Anterior cingulate cortex (tissue), 58 donors: Measurements from ENCODE around the gene PADI4.
A peak's percentile ranks its signal among the peaks of the same experiment; 100 is the strongest.

Experiments used
- DNase-seq, 58 donors: peaks; one replicate each; lab custom pipeline; 2025; lab: John Stamatoyannopoulos, UW

Gene PADI4

GRCh38 chr1:17346046-17346789, 38.2 kb downstream of the PADI4 start:
- no peak for DNase-seq

GRCh38 chr1:17347769-17348592, 40.0 kb downstream of the PADI4 start:
- DNase-seq = peak in 1 of 58 donors; percentile 26

DNA sequence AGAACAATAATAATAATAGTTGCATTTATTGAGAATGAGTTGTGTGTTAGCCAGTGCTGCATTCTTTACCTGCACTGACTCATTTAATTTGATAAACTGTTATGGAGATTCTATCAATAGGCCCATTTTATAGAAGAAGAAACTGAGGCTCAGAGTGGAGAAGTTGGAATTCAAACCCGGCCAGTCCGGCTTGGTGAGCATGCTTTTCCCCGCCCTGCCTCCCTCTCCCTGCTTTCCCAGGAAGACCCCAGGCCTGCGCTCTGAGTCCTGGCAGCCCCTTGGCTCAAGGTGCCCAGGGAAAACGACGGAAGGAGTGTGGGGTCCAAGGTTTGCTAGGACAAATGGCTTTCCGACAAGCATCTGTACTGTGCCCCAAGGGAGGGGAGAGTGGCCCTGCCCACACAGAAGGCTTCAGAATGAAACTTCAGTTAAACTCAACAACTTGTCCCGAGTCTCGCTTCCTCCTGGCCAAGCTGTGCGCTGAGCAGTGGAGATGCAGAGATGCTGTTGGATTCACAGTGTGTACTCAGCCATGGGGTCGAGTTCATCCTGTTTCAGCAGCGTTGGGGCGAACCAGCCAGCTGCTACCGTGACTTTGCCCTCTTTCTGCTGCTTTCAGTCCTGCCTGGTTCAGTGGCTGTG, 40.7 kb downstream of the PADI4 start:
- no peak for DNase-seq

- no peak for DNase-seq
Measured at GRCh38 chr1:17350083-17350482, 42.1 kb downstream of the PADI4 start.

DNA sequence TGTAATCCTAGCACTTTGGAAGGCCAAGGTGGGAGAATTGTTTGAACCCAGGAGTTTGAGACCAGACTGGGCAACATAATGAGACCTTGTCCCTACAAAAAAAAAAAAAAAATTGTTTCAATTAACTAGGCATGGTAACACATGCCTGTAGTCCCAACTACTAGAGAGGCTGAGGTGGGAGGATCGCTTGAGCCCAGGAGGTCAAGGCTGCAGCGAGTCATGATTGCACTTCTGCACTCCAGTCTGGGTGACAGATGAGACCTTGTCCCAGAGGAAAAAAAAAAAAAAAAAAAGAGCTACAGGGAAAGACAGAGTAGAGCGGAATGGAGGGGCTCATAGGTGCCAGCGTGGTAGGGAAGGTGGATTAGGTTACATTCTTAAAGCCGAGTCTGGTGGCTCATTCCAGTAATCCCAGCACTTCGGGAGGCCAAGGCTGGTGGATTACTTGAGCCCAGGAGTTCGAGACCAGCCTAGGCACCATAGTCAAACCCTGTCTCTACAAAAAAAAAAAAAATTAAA, 43.0 kb downstream of the PADI4 start:
- DNase-seq = no peak

DNA sequence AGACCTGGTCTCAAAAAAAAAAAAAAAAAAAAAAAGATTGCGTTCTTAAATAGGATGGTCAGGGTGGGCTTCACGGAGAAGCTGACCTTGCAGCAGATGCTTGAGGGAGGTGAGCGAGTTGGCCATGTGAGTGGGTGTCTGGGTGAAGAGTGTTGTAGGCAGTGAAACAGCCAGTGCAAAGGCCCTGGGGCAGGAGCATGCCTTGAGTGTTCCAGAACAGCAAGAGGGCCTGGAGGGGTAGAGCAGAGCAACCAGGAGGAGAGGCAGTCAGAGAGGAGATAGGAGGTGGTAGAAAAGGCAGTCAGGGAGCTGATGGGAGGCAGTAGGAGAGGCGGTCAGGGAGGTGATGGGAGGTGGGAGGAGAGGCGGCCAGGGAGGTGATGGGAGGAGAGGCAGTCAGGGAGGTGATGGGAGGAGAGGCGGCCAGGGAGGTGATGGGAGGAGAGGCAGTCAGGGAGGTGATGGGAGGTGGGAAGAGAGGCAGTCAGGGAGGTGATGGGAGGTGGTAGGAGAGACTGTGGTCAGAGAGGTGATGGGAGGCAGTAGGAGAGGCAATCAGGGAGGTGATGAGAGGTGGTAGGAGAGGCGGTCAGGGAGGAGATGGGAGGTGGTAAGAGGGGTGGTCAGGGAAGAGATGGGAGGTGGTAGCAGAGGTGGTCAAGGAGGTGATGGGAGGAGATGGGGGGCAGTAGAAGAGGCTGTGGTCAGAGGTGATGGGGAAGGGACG, 43.8 kb downstream of the PADI4 start:
- DNase-seq = no peak

GRCh38 chr1:17352419-17352909, 44.5 kb downstream of the PADI4 start:
- DNase-seq = no peak

DNA sequence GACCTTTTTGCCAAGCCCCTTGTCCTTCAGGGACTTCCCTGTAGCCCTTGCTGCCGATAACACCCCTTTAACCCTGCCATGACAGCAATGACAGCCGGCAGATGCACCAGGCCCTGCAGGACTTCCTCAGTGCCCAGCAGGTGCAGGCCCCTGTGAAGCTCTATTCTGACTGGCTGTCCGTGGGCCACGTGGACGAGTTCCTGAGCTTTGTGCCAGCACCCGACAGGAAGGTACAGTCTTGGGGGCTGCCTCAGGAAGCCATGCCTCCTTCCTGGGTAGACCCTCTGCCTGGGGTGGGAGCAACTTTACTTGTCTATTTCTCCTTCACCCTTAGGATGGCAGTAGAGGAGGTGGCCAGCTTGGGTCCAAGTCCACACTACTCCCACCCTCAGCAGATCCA, 47.9 kb downstream of the PADI4 start:
- no peak for DNase-seq

DNA sequence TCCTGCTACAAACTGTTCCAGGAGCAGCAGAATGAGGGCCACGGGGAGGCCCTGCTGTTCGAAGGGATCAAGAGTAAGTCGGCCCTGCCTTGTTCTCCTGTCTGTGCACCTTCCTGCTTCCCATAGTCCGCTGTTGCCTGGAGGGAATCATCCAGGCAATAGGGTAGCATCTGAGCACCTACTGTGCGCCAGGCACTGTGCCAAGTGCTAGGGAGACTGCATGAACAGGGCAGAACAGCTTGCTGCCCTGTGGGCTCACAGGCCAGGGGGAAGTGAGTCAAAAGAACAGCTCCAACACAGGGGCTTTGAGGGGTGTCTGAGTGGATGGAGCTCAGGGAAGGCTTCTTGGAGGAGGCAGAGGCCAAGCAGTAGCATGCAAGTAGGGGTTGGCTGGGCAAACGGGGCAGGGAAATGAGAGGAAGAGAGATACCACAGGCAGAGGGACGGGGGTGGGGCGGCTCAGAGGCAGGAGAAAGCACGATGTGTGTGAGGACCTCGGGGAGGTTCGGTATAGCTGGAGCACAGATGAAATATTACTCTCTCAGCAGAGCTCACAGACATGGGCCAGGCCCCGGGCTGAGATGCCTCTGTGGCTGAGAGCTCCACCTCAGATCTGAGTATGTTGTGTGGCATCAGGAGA, 48.5 kb downstream of the PADI4 start:
- DNase-seq = no peak

DNA sequence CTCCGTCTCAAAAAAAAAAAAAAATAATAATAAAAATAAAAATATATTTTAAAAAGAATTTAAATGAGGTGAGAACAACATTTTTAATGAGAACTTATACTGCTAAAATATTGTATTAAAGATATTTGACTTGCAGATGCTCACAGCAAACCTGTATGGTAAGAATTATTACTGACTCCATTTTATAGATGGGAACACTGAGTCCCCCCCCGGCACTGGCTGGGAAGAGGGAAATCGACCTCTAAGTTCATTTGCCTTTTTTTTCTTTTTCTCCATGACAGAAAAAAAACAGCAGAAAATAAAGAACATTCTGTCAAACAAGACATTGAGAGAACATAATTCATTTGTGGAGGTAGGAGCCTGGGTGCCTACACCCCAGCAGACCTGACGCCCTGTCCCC, 50.6 kb downstream of the PADI4 start:
- DNase-seq = no peak

DNA sequence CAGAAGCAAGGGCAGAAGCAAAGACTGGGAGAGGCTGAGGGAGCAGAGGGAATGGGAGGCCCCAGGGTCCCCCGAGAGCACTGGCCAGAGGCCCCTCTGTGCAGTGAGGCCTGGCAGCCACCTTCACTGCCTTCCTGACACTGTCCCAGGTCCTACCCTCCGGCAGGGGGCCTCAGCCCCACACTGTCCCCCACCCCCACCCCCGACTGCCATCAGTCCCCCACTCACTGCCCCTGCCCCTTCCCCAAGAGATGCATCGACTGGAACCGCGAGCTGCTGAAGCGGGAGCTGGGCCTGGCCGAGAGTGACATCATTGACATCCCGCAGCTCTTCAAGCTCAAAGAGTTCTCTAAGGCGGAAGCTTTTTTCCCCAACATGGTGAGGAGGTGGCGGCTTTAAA, 51.0 kb downstream of the PADI4 start:
- DNase-seq = no peak

DNA sequence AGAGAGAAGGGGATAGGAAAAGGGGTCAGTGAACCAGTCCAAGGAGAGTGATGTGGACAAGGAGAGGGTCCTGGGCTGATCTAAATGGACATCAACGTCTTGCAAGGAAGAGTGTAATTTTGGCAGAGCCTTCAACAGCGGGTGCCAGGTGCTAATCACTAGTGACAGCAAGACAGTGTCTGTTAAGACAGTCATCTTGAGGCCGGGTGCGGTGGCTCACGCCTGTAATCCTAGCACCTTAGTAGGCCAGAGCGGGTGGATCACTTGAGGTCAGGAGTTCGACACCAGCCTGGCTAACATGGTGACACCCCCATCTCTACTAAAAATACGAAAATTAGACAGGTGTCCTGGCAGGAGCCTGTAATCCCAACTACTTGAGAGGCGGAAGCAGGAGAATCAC, 51.8 kb downstream of the PADI4 start:
- no peak for DNase-seq

DNA sequence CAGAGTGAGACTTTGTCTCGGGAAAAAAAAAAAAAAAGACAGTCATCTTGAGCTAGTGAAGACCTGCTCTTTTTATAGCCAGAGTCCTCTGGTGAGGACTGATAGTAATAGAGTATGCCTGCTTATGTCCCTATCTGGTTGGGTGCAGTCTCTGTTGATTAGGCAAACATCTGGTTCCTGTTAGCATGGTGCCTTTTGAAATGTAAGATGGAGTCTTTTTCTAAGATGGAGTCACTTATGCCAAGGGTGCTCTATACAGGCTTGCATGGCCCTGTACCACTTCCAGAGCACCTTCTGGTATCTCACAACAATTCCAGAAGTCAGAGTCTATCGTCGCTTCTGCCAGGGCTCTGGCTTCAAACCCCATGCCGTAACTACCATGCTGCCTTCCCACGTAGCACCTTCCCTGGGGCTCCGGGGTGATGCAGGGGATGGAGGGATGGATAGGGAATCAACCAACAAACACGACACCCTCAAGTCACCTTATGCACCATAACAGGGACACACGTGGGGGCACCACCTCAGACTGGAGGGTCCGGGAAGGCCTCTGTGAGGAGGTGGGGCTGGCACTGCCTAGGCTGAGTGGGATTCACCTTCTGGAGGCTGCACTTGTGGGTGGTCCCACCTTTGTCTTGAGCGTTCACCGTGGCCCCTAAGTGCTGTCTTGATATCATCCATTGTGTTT, 52.4 kb downstream of the PADI4 start:
- no peak for DNase-seq

- DNase-seq = no peak
Measured at GRCh38 chr1:17361687-17362086, 53.7 kb downstream of the PADI4 start.

DNA sequence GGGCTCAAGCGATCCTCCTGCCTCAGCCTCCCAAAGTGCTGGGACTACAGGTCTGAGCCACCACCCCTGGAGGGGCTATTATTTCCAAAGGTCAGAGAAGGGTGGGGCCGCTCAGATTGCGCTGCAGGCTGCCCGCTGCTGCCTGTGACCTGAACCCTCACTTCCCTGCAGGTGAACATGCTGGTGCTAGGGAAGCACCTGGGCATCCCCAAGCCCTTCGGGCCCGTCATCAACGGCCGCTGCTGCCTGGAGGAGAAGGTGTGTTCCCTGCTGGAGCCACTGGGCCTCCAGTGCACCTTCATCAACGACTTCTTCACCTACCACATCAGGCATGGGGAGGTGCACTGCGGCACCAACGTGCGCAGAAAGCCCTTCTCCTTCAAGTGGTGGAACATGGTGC, 55.4 kb downstream of the PADI4 start:
- no peak for DNase-seq

DNA sequence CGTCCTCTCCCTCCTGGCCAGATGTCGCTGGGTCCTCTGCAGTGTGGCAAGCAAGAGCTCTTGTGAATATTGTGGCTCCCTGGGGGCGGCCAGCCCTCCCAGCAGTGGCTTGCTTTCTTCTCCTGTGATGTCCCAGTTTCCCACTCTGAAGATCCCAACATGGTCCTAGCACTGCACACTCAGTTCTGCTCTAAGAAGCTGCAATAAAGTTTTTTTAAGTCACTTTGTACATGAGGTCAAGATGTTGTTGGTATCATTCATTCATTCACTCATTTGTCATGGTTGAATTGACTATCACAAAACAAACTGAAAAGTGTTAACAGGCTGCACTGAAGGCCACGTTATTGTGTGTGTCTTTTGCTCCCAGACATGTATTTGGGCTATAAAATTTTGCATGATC, 55.8 kb downstream of the PADI4 start:
- no peak for DNase-seq

- no peak for DNase-seq
Measured at GRCh38 chr1:17365293-17365692, 57.3 kb downstream of the PADI4 start.

DNA sequence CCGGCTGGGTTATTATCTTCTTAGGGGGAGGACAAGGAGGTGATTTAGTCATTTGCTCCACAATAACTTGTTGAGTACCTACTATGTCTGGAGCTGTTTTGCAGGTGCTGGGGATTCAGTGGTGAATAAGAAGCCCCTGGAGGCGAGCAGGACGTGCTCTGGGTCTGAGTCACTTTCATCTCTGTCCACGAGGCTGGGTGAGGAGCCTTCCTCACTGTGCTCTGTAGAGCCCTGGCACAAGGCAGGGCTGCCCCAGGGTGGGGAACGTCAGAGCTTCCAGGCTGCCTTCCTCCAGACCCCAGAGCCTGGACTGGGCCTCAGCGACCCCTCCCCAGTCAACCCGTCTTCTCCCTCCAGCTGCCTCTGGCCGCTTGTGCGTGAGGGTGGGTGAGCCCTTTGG, 61.5 kb downstream of the PADI4 start:
- DNase-seq = no peak

GRCh38 chr1:17370618-17371017, 62.6 kb downstream of the PADI4 start:
- DNase-seq = no peak
